Measurements from ENCODE around the gene ATP8A2. TPM values are rescaled to one million over a fixed set of nuclear protein-coding genes. Genes with fewer than 3 reads are reported as not detected.

ATP8A2 gene
- total and polyA plus RNA-seq, 9 of the 15 experiments (the other 6 are each of a cell fraction or from before 2014, with no cell fraction given) = under 0.01 to 0.33 (median 0.06) TPM; not detected in 4

DNA sequence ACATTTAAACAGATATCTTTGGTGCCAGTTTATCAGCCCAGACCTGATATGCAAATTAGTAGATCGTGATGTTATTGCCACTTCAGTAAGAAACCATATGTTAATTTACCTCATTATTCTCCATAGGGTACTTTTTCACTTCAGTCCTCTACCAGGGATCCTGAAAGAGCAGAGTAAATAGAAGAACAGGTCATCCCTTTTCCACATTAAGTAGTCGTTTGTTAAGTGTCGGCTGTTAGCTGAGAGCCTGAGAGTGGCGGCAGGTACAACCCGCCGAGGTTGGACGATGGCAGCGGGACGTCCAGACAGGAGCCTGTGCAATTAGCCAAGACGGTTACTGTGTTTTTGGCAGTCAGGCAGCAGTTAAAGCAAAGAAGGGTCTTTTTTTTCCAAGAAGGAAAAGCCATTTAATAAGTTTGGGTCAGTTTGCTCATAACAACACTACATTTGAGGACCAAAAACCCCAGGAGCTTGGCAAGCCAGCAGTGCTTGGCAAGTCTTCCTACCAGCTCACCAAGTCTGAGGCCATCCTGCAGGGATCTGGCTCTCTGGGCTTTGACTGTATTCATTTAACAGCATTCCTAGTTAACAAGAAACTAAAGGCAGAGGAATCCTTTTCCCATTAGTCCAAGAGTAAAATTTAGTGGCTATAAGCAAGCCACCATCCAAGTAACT is 448.2 kb downstream of the ATP8A2 start (continued):
- TF ChIP-seq, protein P1, sequence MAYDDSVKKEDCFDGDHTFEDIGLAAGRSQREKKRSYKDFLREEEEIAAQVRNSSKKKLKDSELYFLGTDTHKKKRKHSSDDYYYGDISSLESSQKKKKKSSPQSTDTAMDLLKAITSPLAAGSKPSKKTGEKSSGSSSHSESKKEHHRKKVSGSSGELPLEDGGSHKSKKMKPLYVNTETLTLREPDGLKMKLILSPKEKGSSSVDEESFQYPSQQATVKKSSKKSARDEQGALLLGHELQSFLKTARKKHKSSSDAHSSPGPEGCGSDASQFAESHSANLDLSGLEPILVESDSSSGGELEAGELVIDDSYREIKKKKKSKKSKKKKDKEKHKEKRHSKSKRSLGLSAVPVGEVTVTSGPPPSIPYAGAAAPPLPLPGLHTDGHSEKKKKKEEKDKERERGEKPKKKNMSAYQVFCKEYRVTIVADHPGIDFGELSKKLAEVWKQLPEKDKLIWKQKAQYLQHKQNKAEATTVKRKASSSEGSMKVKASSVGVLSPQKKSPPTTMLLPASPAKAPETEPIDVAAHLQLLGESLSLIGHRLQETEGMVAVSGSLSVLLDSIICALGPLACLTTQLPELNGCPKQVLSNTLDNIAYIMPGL (CRISPR knock-in tag; IDR thresholded peaks at IDR 0.05) = no peak
- TF ChIP-seq ZFP36 (IDR thresholded peaks at IDR 0.05; ENCODE audit: low read depth, low read length, partially characterized antibody) (no peak), SMARCA4 (IDR thresholded peaks at IDR 0.05) (no peak), ZNF436 (CRISPR knock-in tag; IDR thresholded peaks at IDR 0.05) (no peak), ZNF324 (CRISPR knock-in tag; IDR thresholded peaks at IDR 0.05) (no peak), MED1 (CRISPR knock-in tag; IDR thresholded peaks at IDR 0.05; ENCODE audit: borderline replicate concordance) (no peak), MTF1 (CRISPR knock-in tag; IDR thresholded peaks at IDR 0.05; ENCODE audit: borderline replicate concordance) (no peak), ELF1 (tag; IDR thresholded peaks at IDR 0.05) (no peak), FOXK1 (CRISPR knock-in tag; IDR thresholded peaks at IDR 0.05; ENCODE audit: borderline replicate concordance) (no peak), ZNF551 (CRISPR knock-in tag; IDR thresholded peaks at IDR 0.05) (no peak)
- TF ChIP-seq, protein P2, sequence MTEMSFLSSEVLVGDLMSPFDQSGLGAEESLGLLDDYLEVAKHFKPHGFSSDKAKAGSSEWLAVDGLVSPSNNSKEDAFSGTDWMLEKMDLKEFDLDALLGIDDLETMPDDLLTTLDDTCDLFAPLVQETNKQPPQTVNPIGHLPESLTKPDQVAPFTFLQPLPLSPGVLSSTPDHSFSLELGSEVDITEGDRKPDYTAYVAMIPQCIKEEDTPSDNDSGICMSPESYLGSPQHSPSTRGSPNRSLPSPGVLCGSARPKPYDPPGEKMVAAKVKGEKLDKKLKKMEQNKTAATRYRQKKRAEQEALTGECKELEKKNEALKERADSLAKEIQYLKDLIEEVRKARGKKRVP (CRISPR knock-in tag; IDR thresholded peaks at IDR 0.05) = no peak
- TF ChIP-seq, protein P3, sequence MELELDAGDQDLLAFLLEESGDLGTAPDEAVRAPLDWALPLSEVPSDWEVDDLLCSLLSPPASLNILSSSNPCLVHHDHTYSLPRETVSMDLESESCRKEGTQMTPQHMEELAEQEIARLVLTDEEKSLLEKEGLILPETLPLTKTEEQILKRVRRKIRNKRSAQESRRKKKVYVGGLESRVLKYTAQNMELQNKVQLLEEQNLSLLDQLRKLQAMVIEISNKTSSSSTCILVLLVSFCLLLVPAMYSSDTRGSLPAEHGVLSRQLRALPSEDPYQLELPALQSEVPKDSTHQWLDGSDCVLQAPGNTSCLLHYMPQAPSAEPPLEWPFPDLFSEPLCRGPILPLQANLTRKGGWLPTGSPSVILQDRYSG (tag; conservative IDR thresholded peaks at IDR 0.05; ENCODE audit: low read depth) = no peak

Data from K562 (cell line).